Right forelimb (tissue), 1 donor: ENCODE measurements around the gene LRP1-AS.
"Not testable (repeated sequence)": the region's sequence is repeated elsewhere in the genome, so short reads cannot be mapped to it uniquely, and the experiment has no call there.

Experiments used
- DNase-seq: peaks from one replicate; pipeline ENCODE4 v3.0.0-alpha.2; 2018

The LRP1-AS gene

GRCh38 chr12:57138526-57139272 lies 8.7 kb downstream of the LRP1-AS start:
- DNase-seq, result no peak

DNA sequence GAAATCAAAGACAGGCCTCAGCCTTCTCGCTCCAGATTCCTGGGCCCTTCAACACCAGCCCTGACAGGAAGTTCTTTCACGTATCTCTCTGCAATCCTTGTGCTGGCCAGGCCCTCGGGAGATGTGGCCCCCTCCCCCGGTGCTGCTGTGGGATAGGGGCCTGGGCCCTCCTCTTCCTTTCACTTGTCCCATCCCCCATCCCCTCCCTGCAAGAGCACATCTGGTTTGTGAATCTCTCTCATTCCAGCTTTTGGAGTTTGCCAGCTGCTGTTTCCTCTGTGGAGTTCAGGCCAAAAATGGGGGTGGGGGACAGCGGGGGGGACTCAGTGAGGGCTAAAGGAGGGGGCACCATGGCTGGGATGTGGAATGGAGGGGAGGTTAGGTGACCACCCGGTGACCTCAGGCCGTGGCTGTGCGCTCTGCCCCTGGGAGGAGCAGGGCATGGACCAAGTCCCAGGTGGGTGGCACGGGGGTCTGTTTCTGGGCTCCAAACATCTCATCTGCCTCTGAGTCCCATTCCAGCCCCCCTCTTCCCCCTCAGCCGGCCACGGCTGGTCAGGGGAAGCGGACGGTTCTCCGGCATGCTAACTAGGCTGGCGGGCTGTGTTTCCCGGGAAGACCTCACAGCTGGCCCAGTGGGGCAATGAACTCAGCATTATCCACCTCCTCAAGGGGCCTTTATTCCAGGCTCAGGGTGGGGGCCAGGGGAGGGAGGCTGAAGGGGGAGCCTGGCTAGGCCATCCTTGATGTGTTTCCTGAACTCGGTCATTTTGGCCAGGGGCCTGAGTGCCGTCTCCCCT lies 11.7 kb downstream of the LRP1-AS start:
- DNase-seq, result peak; percentile 90

DNA sequence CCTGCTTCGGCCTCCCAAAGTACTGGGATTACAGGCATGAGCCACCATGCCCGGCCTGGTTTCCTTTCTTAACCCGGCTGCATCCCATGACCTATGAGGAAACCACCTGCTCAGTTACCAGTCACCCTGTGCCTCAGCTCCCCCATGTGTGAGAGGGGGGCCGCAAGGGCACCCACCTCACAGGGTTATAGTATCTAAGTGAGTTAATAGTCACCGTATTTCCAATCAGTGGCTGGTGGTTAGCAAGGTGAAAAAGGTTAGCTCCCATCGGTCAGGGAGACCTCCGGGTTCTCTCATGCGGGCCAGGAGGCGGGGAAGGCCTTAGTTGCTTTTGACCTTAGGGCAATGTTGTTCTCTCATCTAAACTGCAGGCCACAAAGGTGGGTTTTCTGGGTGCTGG lies 12.5 kb downstream of the LRP1-AS start:
- DNase-seq, result no peak

DNA sequence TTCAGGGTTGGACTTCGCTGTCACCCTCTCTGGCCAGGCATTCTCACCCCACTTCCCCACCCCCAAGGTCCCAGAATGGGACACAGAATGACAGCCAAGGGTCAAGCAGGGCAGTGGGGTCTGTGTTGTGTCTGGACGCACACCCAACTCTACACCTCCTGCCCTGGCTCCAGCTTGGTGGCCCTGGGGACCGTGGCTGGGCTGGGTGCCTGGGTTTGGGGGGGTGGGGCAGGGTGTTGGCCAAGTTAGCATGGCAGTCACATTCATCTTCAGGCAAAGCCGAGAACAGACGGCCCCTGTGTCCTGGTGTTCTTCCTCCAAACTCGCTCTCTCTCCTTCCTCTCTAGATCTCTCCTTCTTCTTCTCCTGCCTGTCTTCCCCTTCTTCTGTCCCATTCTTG lies 13.5 kb downstream of the LRP1-AS start:
- no peak for DNase-seq

DNA sequence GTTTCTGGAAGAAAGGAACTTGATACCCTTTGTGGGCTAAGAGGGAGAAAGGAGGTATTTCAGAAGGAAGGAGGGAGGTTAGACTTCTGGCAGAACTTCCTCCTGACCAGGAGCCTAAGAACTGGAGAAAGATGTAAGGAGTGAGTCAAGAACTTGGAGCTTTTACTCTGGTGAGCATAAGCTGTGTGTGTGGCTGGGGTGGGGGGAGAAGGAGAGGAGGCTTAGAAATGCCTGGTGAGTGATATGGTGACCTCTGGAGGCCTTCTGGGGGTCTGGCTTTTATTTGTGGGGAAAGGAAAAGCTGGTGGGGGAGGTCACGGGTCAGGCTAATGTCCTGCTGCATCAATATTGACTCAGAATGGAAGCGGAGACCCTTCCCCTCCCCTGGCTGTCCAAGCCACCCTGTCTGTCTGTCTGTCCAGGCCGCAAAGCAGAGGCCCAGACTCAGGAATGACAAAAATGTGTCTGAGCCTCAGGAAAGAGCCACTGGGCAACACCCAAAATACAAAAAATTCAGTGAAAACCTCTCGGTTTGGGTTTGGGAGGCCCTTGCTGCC lies 14.3 kb downstream of the LRP1-AS start:
- DNase-seq, result no peak

DNA sequence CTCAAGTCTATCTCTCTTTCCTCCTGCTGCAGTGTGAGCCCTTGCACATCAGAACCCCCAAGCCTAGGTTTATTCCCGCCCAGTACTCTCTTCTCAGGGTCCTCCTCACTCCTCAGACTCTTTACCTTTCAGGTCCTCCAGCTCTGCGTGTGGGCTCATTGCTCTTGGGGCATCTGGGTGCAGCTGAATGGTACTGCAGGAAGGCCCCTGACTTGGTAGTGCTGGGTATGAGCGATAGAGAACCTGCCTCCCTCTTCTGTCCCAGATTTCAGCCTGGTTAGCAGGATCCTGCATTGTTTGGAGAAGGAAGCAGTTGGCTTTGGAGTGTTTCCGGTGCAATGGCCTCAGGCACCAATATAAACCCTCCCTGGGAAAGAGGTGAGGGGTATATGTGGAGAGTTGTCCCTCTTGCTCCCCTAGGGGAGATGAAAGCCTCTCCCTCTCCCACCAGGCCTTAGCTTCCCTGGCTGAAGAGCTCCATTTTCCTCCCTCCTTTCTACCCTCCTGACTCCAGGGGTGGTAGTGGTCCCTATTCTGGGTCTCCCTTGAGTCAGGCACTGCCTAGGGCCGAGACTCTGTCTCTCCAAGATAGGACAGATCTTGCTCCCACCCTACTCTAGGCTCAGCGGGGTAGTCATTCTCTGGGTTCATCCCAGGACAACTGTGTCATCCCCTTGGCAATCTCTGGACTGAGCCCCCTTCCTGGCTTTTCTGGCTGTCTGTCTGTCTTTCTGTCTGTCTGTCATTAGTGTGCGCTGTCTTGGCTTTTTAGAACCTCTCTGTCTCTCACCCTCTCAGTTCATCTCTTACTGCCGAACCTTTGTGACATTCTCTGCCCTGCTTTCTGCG lies 15.3 kb downstream of the LRP1-AS start:
- DNase-seq, result no peak

- DNase-seq, result no peak
Observed at GRCh38 chr12:57130941-57131340, 16.5 kb downstream of the LRP1-AS start.

DNA sequence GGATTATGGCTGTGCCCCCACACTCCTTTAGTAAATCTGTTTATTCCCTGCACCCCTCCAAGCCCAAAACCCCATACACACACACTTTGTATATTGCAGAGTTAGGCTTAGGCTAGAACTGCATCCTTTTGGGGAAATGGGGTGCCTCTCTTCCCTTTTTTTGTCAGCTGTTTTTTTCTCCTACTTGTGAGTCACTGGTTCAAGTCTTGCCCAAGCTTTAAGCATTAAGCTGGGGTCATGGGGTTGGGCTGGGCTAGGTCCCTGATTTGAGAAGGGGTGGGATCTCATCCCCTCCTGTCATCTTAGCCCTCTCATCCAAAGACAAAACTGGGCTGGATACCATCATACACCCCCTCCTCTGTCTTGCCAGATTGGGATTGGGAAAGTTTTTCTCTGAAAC lies 17.5 kb downstream of the LRP1-AS start:
- DNase-seq, result no peak

GRCh38 chr12:57129321-57129842 lies 18.0 kb downstream of the LRP1-AS start:
- peak; percentile 61 for DNase-seq

DNA sequence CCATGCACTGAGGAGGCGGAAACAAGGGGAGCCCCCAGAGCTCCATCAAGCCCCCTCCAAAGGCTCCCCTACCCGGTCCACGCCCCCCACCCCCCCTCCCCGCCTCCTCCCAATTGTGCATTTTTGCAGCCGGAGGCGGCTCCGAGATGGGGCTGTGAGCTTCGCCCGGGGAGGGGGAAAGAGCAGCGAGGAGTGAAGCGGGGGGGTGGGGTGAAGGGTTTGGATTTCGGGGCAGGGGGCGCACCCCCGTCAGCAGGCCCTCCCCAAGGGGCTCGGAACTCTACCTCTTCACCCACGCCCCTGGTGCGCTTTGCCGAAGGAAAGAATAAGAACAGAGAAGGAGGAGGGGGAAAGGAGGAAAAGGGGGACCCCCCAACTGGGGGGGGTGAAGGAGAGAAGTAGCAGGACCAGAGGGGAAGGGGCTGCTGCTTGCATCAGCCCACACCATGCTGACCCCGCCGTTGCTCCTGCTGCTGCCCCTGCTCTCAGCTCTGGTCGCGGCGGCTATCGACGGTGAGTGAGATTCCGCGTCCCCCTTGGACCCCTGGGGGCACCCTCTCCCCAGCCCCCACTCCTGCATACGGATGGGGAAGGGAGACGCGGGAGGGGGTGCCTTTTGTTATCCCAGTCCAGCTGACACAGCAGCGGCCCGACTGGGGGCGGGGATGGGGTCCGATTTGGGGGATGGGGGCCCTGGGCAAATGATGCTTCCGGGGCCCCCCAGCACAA lies 18.7 kb downstream of the LRP1-AS start:
- DNase-seq, result no peak

GRCh38 chr12:57127726-57128518 lies 19.5 kb downstream of the LRP1-AS start, which contains the start of gene LRP1:
TSS of gene LRP1 (plus strand) at chr12:57128483. CDS start at chr12:57128965, 482 bp downstream.
- peak; percentile 94 for DNase-seq

DNA sequence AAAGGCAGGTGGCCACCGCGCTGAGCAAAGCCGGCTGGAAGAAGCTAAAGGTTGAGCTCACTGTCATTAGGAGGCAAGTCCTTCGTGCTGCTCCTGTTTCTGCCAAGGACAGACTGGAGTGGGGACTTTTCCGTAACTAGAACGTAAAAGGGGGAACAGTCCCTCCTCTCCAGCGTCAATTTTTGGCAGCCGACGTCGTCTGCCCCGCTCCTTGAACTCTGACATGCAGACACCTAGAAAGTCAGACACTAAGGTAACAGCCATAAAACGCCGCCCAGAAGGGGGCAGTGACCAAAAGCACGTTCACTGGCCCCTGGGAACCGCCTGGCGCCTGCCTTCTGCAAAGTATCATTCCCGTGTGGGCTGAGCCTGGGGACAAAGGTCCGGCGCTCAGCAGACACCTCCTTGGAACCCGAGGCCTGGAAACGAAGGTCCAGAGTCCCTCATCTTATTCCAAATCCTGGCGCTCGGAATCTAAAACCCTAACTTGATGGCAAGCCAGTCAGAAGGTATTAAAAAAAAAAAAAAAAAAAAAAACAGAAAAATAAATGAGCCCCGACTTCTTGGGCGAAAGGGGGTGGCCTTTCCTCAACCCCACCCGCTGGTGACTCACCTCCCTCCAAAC lies 20.2 kb downstream of the LRP1-AS start:
- DNase-seq, result peak; percentile 64

DNA sequence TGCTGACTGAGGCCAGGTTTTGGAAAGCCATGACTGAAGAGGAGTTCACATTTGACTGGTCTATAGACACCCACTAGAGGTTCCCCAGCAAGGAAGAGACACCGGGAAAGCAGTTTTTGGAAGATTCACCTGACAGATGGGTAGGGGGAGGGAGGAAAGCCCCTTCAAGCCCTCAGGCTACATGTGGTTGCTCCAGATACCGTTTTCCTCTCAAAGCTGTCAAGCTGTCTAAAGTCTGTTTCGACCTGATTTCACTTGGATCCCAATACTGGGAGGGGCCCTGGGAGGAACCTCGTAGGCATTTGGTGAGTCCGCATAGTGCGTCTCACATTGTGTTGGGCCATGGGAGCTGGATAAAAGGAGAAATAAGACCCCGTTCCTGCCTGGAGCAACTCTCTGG lies 20.9 kb downstream of the LRP1-AS start:
- DNase-seq, result no peak

GRCh38 chr12:57126061-57126460 lies 21.4 kb downstream of the LRP1-AS start:
- DNase-seq, result no peak

DNA sequence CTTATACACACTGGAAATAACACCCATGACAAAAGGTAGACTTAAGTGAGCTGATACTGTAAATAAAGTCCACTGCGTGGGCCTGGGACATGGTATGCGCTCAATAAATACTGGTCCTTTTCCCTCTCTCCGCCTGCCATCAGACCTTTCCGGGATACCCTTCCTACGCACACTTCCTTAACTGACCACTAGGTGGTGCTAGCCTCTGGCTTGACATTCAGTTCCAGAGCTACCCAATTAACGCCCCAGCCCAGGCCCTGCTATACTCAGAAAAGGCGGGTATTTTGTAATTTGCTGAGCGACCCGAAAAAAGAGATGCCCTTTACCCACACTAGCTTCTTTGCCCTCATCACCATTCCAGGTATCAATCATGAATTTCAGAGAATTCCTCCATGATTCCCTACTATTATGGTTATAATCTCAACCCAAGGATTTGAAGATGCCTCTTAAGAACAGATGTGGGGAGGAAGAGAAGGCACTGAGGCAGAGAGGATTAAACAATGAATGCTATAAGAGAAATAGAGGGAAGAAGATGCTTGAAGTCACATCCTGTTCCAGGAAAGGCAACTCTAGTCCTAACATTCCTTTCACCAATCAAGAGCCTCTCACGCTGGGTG lies 23.1 kb downstream of the LRP1-AS start:
- peak; percentile 82 for DNase-seq

- DNase-seq, result no peak
Observed at GRCh38 chr12:57123813-57124212, 23.6 kb downstream of the LRP1-AS start.

GRCh38 chr12:57120718-57121117 lies 26.7 kb downstream of the LRP1-AS start:
- DNase-seq, result not testable (repeated sequence)

DNA sequence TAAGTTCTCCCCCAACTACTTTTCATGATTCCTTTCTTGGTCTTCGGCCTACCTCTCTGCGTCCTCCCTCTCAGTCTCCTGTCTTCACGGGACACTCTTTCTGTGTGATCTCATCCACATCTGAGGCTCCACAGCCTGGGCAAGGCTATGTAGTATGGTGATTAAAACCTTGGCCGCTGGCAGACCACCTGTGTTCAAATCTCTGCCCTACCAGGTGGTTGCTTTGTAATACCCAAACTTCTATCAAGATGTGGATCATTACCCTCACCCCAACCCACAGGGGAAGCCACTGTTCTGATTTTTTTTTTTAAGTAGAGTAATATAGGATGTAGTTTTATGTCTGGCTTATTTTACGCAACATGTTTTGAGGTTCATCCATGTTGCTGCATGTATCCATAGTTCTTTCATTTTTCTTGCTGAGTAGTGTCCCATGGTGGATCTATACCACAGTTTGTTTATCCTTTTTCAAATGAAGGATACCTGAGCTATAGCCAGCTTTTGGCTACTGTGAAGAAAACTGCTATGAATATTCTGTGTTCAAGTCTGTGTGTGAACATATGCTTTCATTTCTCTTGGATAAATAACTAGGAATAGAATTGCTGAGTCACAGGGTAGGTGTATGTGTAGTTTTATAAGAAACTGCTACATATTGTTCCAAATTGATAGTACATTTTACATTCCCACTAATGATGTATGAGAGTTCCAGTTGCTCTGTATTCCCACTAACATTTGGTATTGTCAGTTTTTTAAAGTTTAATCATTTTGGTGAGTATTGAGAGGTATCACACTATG lies 27.9 kb downstream of the LRP1-AS start:
- no peak for DNase-seq

- no peak for DNase-seq
Observed at GRCh38 chr12:57118711-57119271, 28.6 kb downstream of the LRP1-AS start.
